Measurements from ENCODE around the gene ARFGAP1. TPM values are rescaled to one million over a fixed set of nuclear protein-coding genes. Genes with fewer than 3 reads are reported as not detected.

The ARFGAP1 gene
- total RNA-seq, 4 donors from 2014 or later: 70.7 to 75.7 (median 72.7) TPM

DNA sequence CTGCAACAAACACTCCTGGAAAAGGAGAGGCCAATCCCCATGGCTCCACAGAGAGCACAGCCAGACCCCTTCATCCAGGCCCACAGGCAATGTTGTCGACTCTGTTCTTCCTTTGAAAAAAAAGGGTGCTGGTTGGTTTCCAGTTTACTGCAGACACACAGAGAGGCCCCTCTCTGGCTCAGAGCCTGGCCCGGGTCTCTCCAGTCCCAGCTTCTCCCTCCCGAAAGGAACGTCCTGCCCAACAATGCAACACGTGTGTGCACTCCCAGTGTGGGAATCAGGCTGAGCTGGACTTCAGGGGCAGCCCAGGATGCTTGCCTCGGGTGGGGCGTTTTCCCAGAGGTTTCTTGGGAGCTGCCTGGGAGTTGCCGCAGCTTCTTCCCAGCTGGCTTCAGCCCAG is 13.8 kb upstream of the ARFGAP1 start:
- Histone ChIP-seq H3K27ac (no peak overlapping the region), H3K9me3 (no peaks in the 10 kb centered on the region), H3K4me3 (replicated peaks in 1 of 3) (no peak overlapping the region), H3K4me1 (peaks cover 10 to 25% of the 10 kb centered on the region in 2 donors), H3K36me3 (no peaks in the 10 kb centered on the region), H3K27me3 (peaks cover 7% of the 10 kb centered on the region)
- no peak for DNase-seq
- WGBS, 2 donors: 24 to 37% methylated on average over 7 to 8 of the region's 8 CpGs
- TF ChIP-seq, protein P1, sequence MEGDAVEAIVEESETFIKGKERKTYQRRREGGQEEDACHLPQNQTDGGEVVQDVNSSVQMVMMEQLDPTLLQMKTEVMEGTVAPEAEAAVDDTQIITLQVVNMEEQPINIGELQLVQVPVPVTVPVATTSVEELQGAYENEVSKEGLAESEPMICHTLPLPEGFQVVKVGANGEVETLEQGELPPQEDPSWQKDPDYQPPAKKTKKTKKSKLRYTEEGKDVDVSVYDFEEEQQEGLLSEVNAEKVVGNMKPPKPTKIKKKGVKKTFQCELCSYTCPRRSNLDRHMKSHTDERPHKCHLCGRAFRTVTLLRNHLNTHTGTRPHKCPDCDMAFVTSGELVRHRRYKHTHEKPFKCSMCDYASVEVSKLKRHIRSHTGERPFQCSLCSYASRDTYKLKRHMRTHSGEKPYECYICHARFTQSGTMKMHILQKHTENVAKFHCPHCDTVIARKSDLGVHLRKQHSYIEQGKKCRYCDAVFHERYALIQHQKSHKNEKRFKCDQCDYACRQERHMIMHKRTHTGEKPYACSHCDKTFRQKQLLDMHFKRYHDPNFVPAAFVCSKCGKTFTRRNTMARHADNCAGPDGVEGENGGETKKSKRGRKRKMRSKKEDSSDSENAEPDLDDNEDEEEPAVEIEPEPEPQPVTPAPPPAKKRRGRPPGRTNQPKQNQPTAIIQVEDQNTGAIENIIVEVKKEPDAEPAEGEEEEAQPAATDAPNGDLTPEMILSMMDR (IDR thresholded peaks at IDR 0.05): no peak
- TF ChIP-seq POLR2A (IDR thresholded peaks at IDR 0.05): no peak
- intact Hi-C loops (cut with DNase I): no loop called here

DNA sequence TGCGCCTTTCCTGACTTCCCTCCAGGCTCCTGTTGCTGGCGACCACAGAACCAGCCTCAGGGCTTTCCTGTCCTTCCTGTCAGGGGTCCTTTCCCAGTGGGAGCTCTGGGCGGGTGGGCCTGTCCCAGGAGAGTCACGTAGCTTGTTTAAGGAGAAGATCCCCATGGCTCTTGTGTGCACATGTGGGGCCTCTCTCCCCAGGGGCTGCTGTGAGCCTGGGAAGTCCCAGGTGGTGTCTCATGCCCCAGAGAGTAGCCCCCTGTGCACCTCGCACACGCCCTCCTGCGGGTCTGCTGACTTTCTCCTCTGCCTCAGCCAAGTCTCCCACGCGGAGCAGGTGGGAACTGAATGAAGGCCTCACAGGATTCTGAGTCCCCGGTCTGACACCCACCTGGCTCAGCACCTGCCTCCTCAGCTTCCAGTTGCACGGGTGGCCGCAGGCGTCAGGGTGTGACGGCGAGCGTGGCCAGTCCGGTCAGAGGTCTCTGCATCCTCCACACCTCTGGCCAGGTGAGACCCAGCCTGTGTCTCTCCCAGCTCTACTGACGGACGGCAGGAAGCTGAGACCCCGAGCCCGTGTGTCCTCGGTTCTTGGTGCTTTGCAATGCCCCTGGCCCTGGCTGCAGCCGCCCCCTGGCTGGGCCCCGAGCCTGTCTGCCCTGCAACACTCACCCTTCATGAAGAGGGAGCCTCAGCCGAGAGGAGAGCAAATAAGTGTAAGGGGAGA is 12.7 kb upstream of the ARFGAP1 start:
- Histone ChIP-seq H3K4me3 (replicated peaks in 1 of 3) (no peak overlapping the region), H3K36me3 (no peaks in the 10 kb centered on the region), H3K9me3 (no peaks in the 10 kb centered on the region), H3K4me1 (peaks cover 6 to 25% of the 10 kb centered on the region in 2 donors), H3K27me3 (no peaks in the 10 kb centered on the region), H3K27ac (no peak overlapping the region)
- WGBS, 2 donors: 76 to 79% methylated on average over 7 to 24 of the region's 25 CpGs
- intact Hi-C loops (cut with DNase I): no loop called here
- TF ChIP-seq POLR2A (IDR thresholded peaks at IDR 0.05): no peak
- TF ChIP-seq, protein P1 (IDR thresholded peaks at IDR 0.05): no peak
- no peak for DNase-seq

DNA sequence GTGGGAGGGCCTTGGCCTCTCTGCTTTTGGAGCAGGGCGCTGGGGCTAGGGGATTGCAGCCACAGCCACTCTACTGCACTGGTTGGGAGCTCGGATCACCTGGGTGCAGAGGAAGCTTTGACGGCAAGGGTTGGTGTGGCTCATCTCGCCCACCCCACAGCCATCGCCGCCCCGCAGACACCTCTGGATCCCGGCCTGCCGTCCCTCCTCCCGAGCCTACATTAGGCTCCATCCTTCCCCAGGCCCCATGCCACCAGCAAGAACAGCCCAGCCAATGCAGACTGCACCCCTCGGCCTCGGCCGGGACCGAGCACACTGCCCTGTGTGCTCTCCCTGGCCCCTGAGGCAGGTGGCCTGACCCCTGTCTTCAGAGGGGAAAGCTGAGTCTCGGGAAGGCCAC is 12.1 kb upstream of the ARFGAP1 start:
- Histone ChIP-seq H3K9me3 (no peaks in the 10 kb centered on the region), H3K36me3 (no peaks in the 10 kb centered on the region), H3K4me1 (peaks cover 12 to 31% of the 10 kb centered on the region in 2 donors), H3K4me3 (replicated peaks in 1 of 3) (no peak overlapping the region), H3K27me3 (no peaks in the 10 kb centered on the region), H3K27ac (no peak overlapping the region)
- DNase-seq: no peak
- intact Hi-C loops (cut with DNase I): no loop called here
- no peak for TF ChIP-seq POLR2A (IDR thresholded peaks at IDR 0.05)
- TF ChIP-seq, protein P1 (IDR thresholded peaks at IDR 0.05): no peak
- WGBS, 2 donors: 89 to 94% methylated on average over 8 to 10 of the region's 15 CpGs

DNA sequence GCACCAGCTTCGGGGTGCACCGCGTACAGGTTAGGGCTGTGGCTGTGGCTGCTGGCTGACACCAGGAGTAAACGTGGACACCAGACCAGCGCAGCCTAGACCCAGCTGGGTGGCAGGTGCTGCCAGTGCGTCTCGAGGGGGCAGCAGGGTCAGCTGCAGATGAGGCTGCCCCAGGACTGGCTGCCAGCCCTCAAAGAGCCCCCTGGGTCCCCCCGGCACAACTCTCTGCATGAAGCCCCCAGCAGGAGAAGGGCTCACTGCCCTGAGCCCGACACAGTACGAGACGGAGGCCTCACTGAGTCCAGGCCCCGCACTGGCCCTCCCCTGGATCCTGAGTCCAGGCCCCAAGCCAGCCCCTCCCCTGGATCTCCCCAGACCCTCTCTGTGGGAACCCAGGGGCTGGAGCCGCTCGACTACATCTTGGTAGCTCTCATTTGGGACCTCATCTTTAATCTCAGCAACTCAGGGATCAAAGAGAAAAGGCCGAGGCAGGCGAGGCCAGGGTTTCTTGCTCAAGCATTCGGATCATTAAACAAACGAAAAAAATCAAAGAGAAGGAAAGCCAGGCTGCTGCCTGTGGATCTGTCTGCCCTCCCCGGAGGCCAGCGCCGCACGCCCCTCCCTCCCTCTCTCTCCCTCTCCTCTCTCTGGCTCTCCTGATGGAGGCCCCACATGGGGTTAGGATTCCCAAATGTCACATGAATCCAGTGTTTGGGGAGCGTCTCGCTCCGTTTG is 11.4 kb upstream of the ARFGAP1 start:
- DNase-seq: no peak
- 25 to 33% methylated on average over 17 to 20 of the region's 25 CpGs for WGBS, 2 donors
- intact Hi-C loops (cut with DNase I): no loop called here
- Histone ChIP-seq H3K9me3 (no peaks in the 10 kb centered on the region), H3K27me3 (no peaks in the 10 kb centered on the region), H3K4me1 (peaks cover 12 to 31% of the 10 kb centered on the region in 2 donors), H3K4me3 (replicated peaks in 1 of 3) (no peak overlapping the region), H3K36me3 (no peaks in the 10 kb centered on the region), H3K27ac (no peak overlapping the region)
- no peak for TF ChIP-seq POLR2A (IDR thresholded peaks at IDR 0.05)
- TF ChIP-seq, protein P1 (IDR thresholded peaks at IDR 0.05): no peak
